MCF 10A (cell line): ENCODE data around the gene ATP7B. TPM values are rescaled to one million over a fixed set of nuclear protein-coding genes. Genes with fewer than 3 reads are reported as not detected.

Experiments
- BruUV-seq: library from RNA; stranded (reverse); fragments of 400-500 nt; replicated peaks from 2 replicates; lab custom pipeline; 2021; lab: Mats Ljungman, UMichigan
- CTCF ChIA-PET: fragments of 300-600 bp; sonication (Branson Sonifier 250); formaldehyde crosslinking; extraction: SDS; loops from one replicate; lab custom pipeline; 2021; ENCODE audit warnings: antibody characterized with exemption, inconsistent platforms; lab: Yijun Ruan, JAX
- POLR2A ChIA-PET: fragments of 300-600, 350-650 bp; sonication (Branson Sonifier 250); formaldehyde crosslinking; extraction: SDS; loops from one replicate; lab custom pipeline; 2020; ENCODE audit warnings: antibody characterized with exemption, inconsistent platforms; lab: Yijun Ruan, JAX
- DNase-seq: peaks from one replicate; pipeline ENCODE4 v3.0.0-alpha.2; 2018; ENCODE audit not compliant: unreplicated experiment
- H3K27ac Mint-ChIP-seq: one replicate; pipeline ENCODE4 v1.8.0; 2022; ENCODE audit warnings: mild to moderate bottlenecking, low read depth, mixed read lengths; ENCODE audit not compliant: unreplicated experiment
- H3K27me3 Mint-ChIP-seq: one replicate; pipeline ENCODE4 v1.8.0; 2022; ENCODE audit warnings: mixed read lengths; ENCODE audit not compliant: insufficient read depth, unreplicated experiment
- H3K36me3 Mint-ChIP-seq: one replicate; pipeline ENCODE4 v1.8.0; 2022; ENCODE audit warnings: mild to moderate bottlenecking, moderate library complexity, mixed read lengths; ENCODE audit not compliant: insufficient read depth, unreplicated experiment
- H3K4me1 Mint-ChIP-seq: one replicate; pipeline ENCODE4 v1.8.0; 2022; ENCODE audit warnings: mixed read lengths; ENCODE audit not compliant: insufficient read depth, unreplicated experiment
- H3K4me3 Mint-ChIP-seq: one replicate; pipeline ENCODE4 v1.8.0; 2022; ENCODE audit warnings: mild to moderate bottlenecking, moderate library complexity, mixed read lengths; ENCODE audit not compliant: unreplicated experiment
- H3K9me3 Mint-ChIP-seq: one replicate; pipeline ENCODE4 v1.8.0; 2022; ENCODE audit warnings: mixed read lengths; ENCODE audit not compliant: unreplicated experiment
- intact Hi-C: fragments of 100-400 bp; cut with micrococcal nuclease; formaldehyde crosslinking; loops from 2 replicates; pipeline ENCODE4 v1.14.1; 2022
- total RNA-seq: library from RNA; stranded (reverse); gene quantifications from 2 replicates; pipeline ENCODE4 v1.2.3, GENCODE V29; 2022
- TF ChIP-seq, protein P1 (sequence below): fragments of 200-600 bp; IDR thresholded peaks from one replicate; pipeline ENCODE4 v1.8.0; 2022; ENCODE audit warnings: antibody characterized with exemption, mild to moderate bottlenecking; ENCODE audit not compliant: unreplicated experiment

ATP7B gene
- total RNA-seq, 1 experiment from 2014 or later: 3.2 TPM

- H3K27ac Mint-ChIP-seq: no peak overlapping the region
- DNase-seq: no peak
- ChIA-PET CTCF (interaction anchor here (0.8 to 10.2 kb wide), 6 partner anchors 27 to 188 kb away, joined by 3 to 97 read pairs (median 4); partner anchors contain the start of gene NEK5), POLR2A (interaction anchor here (1.0 to 3.9 kb wide), 3 partner anchors 9 to 447 kb away, joined by 3 to 13 read pairs (median 4); partner anchors contain the start of genes ALG11 and VPS36)
- BruUV-seq: no TSS peak
- H3K4me1 Mint-ChIP-seq: peaks cover 34% of the 10 kb centered on the region
- peaks cover 12% of the 10 kb centered on the region for H3K27me3 Mint-ChIP-seq
- intact Hi-C loops: loop anchor here (5.0 kb wide), 1 partner anchor 449 kb away; the partner anchor contains the start of gene VPS36
- H3K4me3 Mint-ChIP-seq: no peak overlapping the region
- H3K9me3 Mint-ChIP-seq: no peaks in the 10 kb centered on the region
- H3K36me3 Mint-ChIP-seq: no peaks in the 10 kb centered on the region
- TF ChIP-seq, protein P1, sequence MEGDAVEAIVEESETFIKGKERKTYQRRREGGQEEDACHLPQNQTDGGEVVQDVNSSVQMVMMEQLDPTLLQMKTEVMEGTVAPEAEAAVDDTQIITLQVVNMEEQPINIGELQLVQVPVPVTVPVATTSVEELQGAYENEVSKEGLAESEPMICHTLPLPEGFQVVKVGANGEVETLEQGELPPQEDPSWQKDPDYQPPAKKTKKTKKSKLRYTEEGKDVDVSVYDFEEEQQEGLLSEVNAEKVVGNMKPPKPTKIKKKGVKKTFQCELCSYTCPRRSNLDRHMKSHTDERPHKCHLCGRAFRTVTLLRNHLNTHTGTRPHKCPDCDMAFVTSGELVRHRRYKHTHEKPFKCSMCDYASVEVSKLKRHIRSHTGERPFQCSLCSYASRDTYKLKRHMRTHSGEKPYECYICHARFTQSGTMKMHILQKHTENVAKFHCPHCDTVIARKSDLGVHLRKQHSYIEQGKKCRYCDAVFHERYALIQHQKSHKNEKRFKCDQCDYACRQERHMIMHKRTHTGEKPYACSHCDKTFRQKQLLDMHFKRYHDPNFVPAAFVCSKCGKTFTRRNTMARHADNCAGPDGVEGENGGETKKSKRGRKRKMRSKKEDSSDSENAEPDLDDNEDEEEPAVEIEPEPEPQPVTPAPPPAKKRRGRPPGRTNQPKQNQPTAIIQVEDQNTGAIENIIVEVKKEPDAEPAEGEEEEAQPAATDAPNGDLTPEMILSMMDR: no peak
Observed at GRCh38 chr13:52003541-52003940, 7.7 kb downstream of the ATP7B start.

- Mint-ChIP-seq H3K4me1 (peaks cover 34% of the 10 kb centered on the region), H3K27me3 (peaks cover 12% of the 10 kb centered on the region), H3K4me3 (no peak overlapping the region), H3K36me3 (no peaks in the 10 kb centered on the region), H3K27ac (no peak overlapping the region), H3K9me3 (no peaks in the 10 kb centered on the region)
- TF ChIP-seq, protein P1: no peak
- POLR2A ChIA-PET: interaction anchor here (3.9 kb wide), 1 partner anchor 10 kb away, joined by 13 read pairs; the partner anchor contains the start of gene ALG11
- CTCF ChIA-PET: interaction anchor here (0.5 to 10.2 kb wide), 13 partner anchors 10 to 448 kb away, joined by 3 to 97 read pairs (median 4); partner anchors contain the start of genes ALG11 and NEK5
- no TSS peak for BruUV-seq
- DNase-seq: no peak
- intact Hi-C loops: loop anchor here (5.0 kb wide), 1 partner anchor 450 kb away; the partner anchor contains the start of gene VPS36
Observed at GRCh38 chr13:52002361-52002760, 8.9 kb downstream of the ATP7B start.

DNA sequence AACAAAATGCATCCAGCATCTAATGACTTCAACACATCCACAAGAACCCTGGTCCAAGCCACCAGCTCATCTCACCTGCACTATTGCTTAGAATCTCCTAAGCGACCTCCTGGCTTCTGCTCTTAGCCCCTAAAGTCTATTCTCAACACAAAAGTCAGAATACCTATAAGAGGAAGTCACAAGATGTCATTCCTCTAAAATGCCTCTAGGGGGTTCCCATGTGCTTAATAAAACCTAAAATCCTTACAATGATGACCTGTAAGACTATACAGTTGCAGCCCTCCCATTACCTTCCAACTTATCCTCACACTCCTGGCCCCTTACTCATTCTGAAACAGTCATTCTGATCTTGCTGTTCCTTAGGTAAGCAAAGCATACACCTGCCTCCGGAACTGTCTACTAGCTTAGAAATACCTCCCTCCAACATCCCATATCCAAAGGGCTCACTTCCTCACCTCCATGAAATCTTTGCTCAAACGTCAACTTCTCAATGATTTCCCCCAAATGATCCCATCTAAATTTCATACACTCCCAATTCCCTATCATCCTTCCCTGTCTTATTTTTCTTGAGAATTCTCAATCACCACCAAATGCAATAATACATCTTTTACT is 10.0 kb downstream of the ATP7B start:
- ChIA-PET CTCF (interaction anchor here (0.6 to 10.2 kb wide), 25 partner anchors 9 to 607 kb away, joined by 3 to 97 read pairs (median 4); partner anchors contain the start of genes ALG11, ATP7B, NEK3 and NEK5), POLR2A (interaction anchor here (1.1 to 3.9 kb wide), 2 partner anchors 11 to 126 kb away, joined by 3 to 13 read pairs; partner anchors contain the start of gene ALG11)
- no peak overlapping the region for H3K4me3 Mint-ChIP-seq
- DNase-seq: peak; percentile 51
- intact Hi-C loops: loop anchor here (1.0 to 5.0 kb wide), 4 partner anchors 126 to 451 kb away; partner anchors contain the start of gene VPS36
- BruUV-seq: no TSS peak
- TF ChIP-seq, protein P1: peak; percentile 60
- H3K36me3 Mint-ChIP-seq: no peaks in the 10 kb centered on the region
- no peak overlapping the region for H3K27ac Mint-ChIP-seq
- H3K27me3 Mint-ChIP-seq: peaks cover 12% of the 10 kb centered on the region
- H3K4me1 Mint-ChIP-seq: peaks cover 27% of the 10 kb centered on the region
- no peaks in the 10 kb centered on the region for H3K9me3 Mint-ChIP-seq

DNA sequence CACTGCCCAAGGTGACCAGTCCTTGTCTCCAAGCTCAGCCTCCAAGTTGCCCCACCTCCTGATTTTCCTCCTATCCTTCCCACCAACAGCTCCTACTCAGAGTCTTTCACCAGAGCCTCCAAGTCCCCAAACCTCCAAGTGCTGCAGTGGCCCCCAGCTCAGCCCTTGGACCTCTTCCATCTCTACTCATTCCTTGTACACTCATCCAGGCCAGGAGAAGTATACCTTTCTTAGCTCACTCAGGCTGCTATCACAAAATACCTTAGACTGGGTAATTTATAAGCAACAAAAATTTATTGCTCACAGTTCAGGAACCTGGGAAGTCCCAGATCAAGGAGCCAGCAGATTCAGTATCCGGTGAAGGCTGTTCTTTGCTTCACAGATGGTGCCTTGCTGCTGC is 11.3 kb downstream of the ATP7B start:
- ChIA-PET CTCF (interaction anchor here (0.5 to 10.2 kb wide), 13 partner anchors 8 to 797 kb away, joined by 3 to 97 read pairs (median 5); partner anchors contain the start of gene NEK5), POLR2A (interaction anchor here (1.1 to 1.3 kb wide), 2 partner anchors 104 to 129 kb away, joined by 3 read pairs; partner anchors contain the start of gene NEK5)
- Mint-ChIP-seq H3K4me3 (no peak overlapping the region), H3K27ac (no peak overlapping the region), H3K27me3 (peaks cover 12% of the 10 kb centered on the region), H3K9me3 (no peaks in the 10 kb centered on the region), H3K36me3 (no peaks in the 10 kb centered on the region), H3K4me1 (peaks cover 22% of the 10 kb centered on the region)
- no peak for DNase-seq
- TF ChIP-seq, protein P1: no peak
- BruUV-seq: no TSS peak
- intact Hi-C loops: loop anchor here (5.0 kb wide), 2 partner anchors 103 to 452 kb away; partner anchors contain the start of gene VPS36
